HEK293 (cell line): Measurements from ENCODE around the gene MIF4GD.

ENCODE experiments used
- INSM2 ChIP-seq: fragments of 450-650 bp; formaldehyde crosslinking; IDR thresholded peaks from 2 replicates; pipeline ENCODE4 v1.5.1; 2016; ENCODE audit warnings: missing biosample characterization, missing genetic modification characterization
- SCRT1 ChIP-seq: fragments of 450-650 bp; formaldehyde crosslinking; IDR thresholded peaks from 2 replicates; pipeline ENCODE4 v1.5.1; 2016; ENCODE audit warnings: missing biosample characterization, missing genetic modification characterization, borderline replicate concordance
- ZNF76 ChIP-seq: fragments of 450-650 bp; formaldehyde crosslinking; IDR thresholded peaks from 2 replicates; pipeline ENCODE4; 2016; ENCODE audit warnings: low read depth, missing biosample characterization, missing genetic modification characterization, borderline replicate concordance
- ZNF776 ChIP-seq: fragments of 450-650 bp; formaldehyde crosslinking; IDR thresholded peaks from 2 replicates; pipeline ENCODE4 v1.5.0; 2017; ENCODE audit warnings: missing biosample characterization, missing genetic modification characterization, borderline replicate concordance
- TF ChIP-seq, protein P1 (sequence below): fragments of 450-650 bp; formaldehyde crosslinking; IDR thresholded peaks from 2 replicates; pipeline ENCODE4 v1.5.1; 2016; ENCODE audit warnings: missing biosample characterization, missing genetic modification characterization

DNA sequence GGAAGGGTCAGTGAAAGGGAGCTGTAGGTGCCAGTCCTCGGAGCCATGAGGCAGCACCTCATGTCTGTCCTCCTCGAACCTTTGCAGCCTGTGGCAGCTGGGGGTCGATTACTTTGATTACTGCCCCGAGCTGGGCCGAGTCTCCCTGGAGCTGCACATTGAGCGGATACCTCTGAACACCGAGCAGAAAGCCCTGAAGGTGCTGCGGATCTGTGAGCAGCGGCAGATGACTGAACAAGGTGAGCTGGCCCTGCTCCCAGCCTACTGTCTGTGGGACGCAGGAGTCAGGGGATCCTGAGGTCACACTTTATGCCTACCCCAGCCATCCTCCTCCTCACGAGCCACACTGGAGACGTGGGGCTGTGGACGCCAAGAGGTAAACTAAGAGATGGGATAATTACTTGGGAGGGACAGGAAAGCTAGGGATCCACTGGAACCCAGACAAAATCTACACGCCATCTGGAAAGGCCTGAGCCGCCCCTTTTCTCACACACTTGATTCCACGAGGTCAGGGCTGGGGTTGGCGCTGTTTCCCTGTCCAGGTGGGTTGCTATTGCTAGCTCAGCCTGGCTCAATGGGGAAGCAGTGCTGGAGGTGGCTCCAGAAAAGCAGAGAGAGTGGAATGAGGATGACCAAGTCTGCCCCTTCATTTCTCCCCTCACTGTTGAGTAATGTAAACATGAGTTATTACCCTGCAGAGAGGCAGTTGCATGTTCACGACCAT lies 39.1 kb downstream of the MIF4GD start:
- TF ChIP-seq ZNF776 (no peak), ZNF76 (tag by site-specific recombination) (no peak), INSM2 (no peak), SCRT1 (tag by site-specific recombination) (no peak)
- TF ChIP-seq, protein P1, sequence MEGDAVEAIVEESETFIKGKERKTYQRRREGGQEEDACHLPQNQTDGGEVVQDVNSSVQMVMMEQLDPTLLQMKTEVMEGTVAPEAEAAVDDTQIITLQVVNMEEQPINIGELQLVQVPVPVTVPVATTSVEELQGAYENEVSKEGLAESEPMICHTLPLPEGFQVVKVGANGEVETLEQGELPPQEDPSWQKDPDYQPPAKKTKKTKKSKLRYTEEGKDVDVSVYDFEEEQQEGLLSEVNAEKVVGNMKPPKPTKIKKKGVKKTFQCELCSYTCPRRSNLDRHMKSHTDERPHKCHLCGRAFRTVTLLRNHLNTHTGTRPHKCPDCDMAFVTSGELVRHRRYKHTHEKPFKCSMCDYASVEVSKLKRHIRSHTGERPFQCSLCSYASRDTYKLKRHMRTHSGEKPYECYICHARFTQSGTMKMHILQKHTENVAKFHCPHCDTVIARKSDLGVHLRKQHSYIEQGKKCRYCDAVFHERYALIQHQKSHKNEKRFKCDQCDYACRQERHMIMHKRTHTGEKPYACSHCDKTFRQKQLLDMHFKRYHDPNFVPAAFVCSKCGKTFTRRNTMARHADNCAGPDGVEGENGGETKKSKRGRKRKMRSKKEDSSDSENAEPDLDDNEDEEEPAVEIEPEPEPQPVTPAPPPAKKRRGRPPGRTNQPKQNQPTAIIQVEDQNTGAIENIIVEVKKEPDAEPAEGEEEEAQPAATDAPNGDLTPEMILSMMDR: no peak
